ENCODE data around the gene GAB1.
A peak's percentile ranks its signal among the peaks of the same experiment; 100 is the strongest.

Gene GAB1

DNA sequence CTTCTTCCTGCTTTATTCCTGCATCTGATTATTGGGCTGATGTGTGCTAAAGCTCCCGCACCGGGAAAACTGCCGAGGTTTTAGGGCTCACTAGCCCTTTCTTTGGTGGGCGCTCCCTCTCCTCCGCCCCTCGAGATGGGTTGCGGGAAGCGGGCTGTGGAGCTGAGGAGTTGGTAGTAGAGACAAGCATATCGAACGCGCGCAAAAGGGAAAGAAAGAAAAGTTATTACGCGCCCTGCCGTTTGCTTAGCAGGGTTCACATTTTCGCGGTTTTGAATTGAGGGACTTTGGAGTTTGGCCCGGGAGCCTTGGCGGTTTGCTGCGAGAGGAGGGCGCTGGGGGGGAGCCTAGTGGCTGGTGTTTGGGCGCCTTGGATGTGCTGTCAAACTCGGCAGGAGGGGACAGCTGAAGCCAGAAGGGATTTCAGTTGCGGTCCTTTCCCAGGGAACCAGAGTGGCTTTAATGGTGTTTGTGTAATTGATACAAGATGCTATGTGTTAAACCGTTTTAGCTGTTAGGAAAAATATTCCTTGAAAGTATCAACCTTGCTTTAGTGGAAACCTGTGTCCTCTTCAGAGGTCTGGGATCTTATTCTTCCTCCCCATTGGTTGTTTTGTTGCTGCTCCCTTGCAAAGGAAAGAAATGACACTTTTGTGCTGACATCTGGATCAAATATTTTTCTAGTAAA lies 1.1 kb downstream of the GAB1 start:
- peak; percentile 4 for ATAC-seq
- TF ChIP-seq ZNF565 (CRISPR knock-in tag; conservative IDR thresholded peaks at IDR 0.05; ENCODE audit: low read depth) = no peak
- no peak for TF ChIP-seq BACH2 (CRISPR knock-in tag; IDR thresholded peaks at IDR 0.05; ENCODE audit: borderline replicate concordance)
- TF ChIP-seq, protein P1, sequence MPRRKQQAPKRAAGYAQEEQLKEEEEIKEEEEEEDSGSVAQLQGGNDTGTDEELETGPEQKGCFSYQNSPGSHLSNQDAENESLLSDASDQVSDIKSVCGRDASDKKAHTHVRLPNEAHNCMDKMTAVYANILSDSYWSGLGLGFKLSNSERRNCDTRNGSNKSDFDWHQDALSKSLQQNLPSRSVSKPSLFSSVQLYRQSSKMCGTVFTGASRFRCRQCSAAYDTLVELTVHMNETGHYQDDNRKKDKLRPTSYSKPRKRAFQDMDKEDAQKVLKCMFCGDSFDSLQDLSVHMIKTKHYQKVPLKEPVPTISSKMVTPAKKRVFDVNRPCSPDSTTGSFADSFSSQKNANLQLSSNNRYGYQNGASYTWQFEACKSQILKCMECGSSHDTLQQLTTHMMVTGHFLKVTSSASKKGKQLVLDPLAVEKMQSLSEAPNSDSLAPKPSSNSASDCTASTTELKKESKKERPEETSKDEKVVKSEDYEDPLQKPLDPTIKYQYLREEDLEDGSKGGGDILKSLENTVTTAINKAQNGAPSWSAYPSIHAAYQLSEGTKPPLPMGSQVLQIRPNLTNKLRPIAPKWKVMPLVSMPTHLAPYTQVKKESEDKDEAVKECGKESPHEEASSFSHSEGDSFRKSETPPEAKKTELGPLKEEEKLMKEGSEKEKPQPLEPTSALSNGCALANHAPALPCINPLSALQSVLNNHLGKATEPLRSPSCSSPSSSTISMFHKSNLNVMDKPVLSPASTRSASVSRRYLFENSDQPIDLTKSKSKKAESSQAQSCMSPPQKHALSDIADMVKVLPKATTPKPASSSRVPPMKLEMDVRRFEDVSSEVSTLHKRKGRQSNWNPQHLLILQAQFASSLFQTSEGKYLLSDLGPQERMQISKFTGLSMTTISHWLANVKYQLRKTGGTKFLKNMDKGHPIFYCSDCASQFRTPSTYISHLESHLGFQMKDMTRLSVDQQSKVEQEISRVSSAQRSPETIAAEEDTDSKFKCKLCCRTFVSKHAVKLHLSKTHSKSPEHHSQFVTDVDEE (CRISPR knock-in tag; IDR thresholded peaks at IDR 0.05) = no peak
- TF ChIP-seq ZNF8 (CRISPR knock-in tag; IDR thresholded peaks at IDR 0.05) = no peak
- no peak for TF ChIP-seq ZNF70 (CRISPR knock-in tag; IDR thresholded peaks at IDR 0.05)
- no peak for TF ChIP-seq ZFP3 (CRISPR knock-in tag; IDR thresholded peaks at IDR 0.05)
- TF ChIP-seq CSDC2 (CRISPR knock-in tag; IDR thresholded peaks at IDR 0.05) = no peak
- no peak for TF ChIP-seq OSR1 (CRISPR knock-in tag; IDR thresholded peaks at IDR 0.05)
- TF ChIP-seq TOX (CRISPR knock-in tag; IDR thresholded peaks at IDR 0.05; ENCODE audit: borderline replicate concordance) = no peak
- TF ChIP-seq GLIS3 (CRISPR knock-in tag; IDR thresholded peaks at IDR 0.05) = no peak
- TF ChIP-seq ZFP30 (CRISPR knock-in tag; IDR thresholded peaks at IDR 0.05) = no peak
- TF ChIP-seq, protein P2, sequence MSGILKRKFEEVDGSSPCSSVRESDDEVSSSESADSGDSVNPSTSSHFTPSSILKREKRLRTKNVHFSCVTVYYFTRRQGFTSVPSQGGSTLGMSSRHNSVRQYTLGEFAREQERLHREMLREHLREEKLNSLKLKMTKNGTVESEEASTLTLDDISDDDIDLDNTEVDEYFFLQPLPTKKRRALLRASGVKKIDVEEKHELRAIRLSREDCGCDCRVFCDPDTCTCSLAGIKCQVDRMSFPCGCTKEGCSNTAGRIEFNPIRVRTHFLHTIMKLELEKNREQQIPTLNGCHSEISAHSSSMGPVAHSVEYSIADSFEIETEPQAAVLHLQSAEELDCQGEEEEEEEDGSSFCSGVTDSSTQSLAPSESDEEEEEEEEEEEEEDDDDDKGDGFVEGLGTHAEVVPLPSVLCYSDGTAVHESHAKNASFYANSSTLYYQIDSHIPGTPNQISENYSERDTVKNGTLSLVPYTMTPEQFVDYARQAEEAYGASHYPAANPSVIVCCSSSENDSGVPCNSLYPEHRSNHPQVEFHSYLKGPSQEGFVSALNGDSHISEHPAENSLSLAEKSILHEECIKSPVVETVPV (CRISPR knock-in tag; IDR thresholded peaks at IDR 0.05) = no peak
- TF ChIP-seq, protein P3, sequence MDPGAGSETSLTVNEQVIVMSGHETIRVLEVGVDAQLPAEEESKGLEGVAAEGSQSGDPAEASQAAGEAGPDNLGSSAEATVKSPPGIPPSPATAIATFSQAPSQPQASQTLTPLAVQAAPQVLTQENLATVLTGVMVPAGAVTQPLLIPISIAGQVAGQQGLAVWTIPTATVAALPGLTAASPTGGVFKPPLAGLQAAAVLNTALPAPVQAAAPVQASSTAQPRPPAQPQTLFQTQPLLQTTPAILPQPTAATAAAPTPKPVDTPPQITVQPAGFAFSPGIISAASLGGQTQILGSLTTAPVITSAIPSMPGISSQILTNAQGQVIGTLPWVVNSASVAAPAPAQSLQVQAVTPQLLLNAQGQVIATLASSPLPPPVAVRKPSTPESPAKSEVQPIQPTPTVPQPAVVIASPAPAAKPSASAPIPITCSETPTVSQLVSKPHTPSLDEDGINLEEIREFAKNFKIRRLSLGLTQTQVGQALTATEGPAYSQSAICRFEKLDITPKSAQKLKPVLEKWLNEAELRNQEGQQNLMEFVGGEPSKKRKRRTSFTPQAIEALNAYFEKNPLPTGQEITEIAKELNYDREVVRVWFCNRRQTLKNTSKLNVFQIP (CRISPR knock-in tag; IDR thresholded peaks at IDR 0.05; ENCODE audit: borderline replicate concordance, low read depth) = no peak
- no peak for TF ChIP-seq RARB (CRISPR knock-in tag; IDR thresholded peaks at IDR 0.05)
- TF ChIP-seq TCF4 (CRISPR knock-in tag; IDR thresholded peaks at IDR 0.05; ENCODE audit: borderline replicate concordance) = no peak
- no peak for TF ChIP-seq ISL1 (CRISPR knock-in tag; IDR thresholded peaks at IDR 0.05)
- TF ChIP-seq ZC3H10 (CRISPR knock-in tag; IDR thresholded peaks at IDR 0.05) = no peak
- no peak for TF ChIP-seq SNAI2 (CRISPR knock-in tag; IDR thresholded peaks at IDR 0.05)
- TF ChIP-seq ESRRG (CRISPR knock-in tag; IDR thresholded peaks at IDR 0.05) = no peak

DNA sequence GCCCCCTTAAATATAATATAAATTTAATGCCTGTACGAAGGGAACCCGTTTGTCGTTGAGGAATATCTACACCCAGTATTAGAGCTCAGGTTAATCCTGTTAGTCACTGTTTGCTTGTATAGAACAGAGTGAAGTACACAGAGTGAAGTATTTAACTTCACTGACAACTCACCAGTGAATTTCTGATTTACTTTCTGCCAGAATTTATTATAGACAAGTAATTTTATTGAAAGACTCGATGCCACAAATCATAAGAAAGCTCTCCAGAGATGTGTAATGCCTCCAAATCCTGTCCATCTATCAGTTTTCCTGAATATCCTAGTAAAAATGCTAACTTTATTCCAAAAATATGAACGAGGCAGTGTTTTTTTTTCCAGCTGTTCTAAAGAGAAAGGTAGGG lies 1.6 kb downstream of the GAB1 start:
- no peak for ATAC-seq
- TF ChIP-seq TOX (CRISPR knock-in tag; IDR thresholded peaks at IDR 0.05; ENCODE audit: borderline replicate concordance) (no peak), GLIS3 (CRISPR knock-in tag; IDR thresholded peaks at IDR 0.05) (no peak), SNAI2 (CRISPR knock-in tag; IDR thresholded peaks at IDR 0.05) (no peak), ZNF565 (CRISPR knock-in tag; conservative IDR thresholded peaks at IDR 0.05; ENCODE audit: low read depth) (no peak), TCF4 (CRISPR knock-in tag; IDR thresholded peaks at IDR 0.05; ENCODE audit: borderline replicate concordance) (no peak), ZNF70 (CRISPR knock-in tag; IDR thresholded peaks at IDR 0.05) (no peak), BACH2 (CRISPR knock-in tag; IDR thresholded peaks at IDR 0.05; ENCODE audit: borderline replicate concordance) (no peak), RARB (CRISPR knock-in tag; IDR thresholded peaks at IDR 0.05) (no peak), OSR1 (CRISPR knock-in tag; IDR thresholded peaks at IDR 0.05) (no peak), ISL1 (CRISPR knock-in tag; IDR thresholded peaks at IDR 0.05) (no peak), ZNF8 (CRISPR knock-in tag; IDR thresholded peaks at IDR 0.05) (no peak)
- TF ChIP-seq, protein P4, sequence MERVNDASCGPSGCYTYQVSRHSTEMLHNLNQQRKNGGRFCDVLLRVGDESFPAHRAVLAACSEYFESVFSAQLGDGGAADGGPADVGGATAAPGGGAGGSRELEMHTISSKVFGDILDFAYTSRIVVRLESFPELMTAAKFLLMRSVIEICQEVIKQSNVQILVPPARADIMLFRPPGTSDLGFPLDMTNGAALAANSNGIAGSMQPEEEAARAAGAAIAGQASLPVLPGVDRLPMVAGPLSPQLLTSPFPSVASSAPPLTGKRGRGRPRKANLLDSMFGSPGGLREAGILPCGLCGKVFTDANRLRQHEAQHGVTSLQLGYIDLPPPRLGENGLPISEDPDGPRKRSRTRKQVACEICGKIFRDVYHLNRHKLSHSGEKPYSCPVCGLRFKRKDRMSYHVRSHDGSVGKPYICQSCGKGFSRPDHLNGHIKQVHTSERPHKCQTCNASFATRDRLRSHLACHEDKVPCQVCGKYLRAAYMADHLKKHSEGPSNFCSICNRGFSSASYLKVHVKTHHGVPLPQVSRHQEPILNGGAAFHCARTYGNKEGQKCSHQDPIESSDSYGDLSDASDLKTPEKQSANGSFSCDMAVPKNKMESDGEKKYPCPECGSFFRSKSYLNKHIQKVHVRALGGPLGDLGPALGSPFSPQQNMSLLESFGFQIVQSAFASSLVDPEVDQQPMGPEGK (CRISPR knock-in tag; IDR thresholded peaks at IDR 0.05; ENCODE audit: borderline replicate concordance) = no peak
- TF ChIP-seq, protein P2 (CRISPR knock-in tag; IDR thresholded peaks at IDR 0.05) = no peak
